DND-41 (cell line): ENCODE results near the gene VWA3B.

ENCODE experiments used
- CTCF ChIP-seq: IDR thresholded peaks from 2 replicates; pipeline ENCODE4 v1.5.1; 2012; ENCODE audit warnings: borderline replicate concordance, low read length, moderate library complexity, mild to moderate bottlenecking; ENCODE audit not compliant: poor library complexity, severe bottlenecking; ENCODE audit errors: extremely low read depth
- EZH2 ChIP-seq: IDR thresholded peaks from 3 replicates; pipeline ENCODE4 v1.6.1; 2012; ENCODE audit warnings: borderline replicate concordance, low read depth, mild to moderate bottlenecking, moderate library complexity, low read length, inconsistent platforms; ENCODE audit not compliant: severe bottlenecking

- TF ChIP-seq CTCF (no peak), EZH2 (no peak)
Observed at GRCh38 chr2:98065808-98066207, 21.2 kb upstream of the VWA3B start.
